Measurements from ENCODE around the gene ZNF687.

The ZNF687 gene

DNA sequence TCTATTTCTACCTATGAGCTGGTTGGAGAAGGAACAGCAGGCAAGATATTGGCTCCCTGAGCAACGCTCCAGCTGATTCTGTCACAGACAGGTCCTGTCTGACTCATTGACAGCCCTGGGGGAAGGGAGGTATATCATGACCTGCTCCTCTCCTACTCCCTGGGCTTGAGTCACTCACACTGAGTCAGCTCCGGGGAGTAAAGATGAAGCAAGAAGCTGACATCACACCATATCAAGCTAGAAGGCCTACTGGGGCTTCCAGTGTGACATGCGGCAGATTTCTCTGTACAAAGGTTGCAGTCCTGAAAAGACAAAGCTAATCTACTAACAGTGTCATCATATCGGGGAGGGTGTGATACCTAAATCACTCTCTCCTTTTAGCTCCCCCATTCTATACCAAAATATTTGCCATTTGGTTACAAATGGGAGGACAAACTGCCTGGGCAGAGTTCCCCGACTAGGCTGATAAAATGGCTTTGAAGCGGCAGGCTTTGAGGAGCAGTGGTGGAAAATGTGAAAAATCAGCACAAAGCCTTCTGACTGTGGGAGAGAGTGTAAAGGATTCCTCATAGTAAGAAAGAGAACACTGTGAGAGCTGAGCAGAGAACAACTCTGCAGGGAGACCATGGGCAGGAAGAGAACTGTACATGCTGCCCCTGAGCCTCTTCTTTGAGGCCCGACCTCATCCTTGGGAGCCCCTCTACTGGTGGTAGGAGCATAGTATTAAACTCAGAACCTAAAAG lies 29.7 kb downstream of the ZNF687 start:
- FAIRE-seq (no peak), DNase-seq (ENCODE audit: low spot score) (peak; percentile 96)

DNA sequence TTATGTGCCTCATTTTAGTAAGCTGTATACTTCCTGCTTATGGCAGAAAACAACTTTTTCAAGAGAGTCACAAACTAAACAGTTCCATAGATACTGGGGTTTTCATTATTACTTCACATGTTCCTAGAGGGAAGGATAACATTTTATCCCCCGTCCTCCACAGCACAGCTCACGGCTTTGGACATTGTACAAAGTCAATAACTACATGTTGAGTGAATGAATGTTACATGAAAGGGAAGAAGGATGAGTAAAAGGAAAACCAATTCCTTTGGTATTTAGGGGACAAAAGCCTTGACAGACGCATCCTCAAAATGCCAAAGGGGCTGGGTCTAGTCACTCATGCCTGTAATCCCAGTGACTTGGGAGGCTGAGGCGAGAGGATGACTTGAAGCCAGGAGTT lies 30.3 kb downstream of the ZNF687 start:
- FAIRE-seq (no peak), DNase-seq (ENCODE audit: low spot score) (no peak)

DNA sequence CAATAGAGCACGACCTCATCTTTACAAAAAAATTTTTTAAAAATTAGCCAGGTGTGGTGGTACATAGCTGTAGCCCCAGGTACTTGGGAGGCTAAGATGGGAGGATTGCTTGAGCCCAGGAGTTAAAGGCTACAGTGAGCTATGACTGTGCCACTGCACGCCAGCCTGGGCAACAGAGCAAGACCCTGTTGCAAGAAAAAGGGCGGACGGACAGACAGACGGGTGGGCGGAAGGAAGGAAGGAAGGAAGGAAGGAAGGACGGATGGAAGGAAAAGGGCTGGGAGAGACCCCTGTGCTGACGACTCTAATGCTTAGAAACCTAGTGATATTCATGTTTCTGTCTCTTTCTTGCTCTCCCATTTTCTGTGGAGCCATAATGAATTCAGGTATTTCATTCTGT lies 30.7 kb downstream of the ZNF687 start:
- FAIRE-seq, result no peak

DNA sequence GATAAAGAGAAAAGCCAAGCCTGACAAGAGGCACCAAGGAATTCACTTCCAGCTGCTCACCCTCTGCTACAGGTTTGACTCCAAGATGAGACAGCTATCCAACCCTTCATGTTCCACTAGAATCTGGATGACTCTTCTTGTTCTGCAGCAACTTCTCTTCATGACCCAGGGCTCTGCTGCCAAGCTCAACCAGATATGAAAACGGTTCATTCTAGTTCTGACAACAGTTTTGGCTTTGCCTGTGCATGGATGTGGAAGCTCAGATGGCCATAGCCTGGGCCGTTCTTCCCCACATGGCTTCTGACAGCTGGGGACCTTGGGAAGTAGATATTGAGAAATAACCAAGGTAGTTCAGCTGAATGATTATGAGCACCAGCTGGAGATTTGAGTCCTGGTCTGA lies 31.4 kb downstream of the ZNF687 start:
- DNase-seq (ENCODE audit: low spot score) (no peak), FAIRE-seq (no peak)

More for the DNA sequence above, 30.7 kb downstream of the ZNF687 start:
- DNase-seq (ENCODE audit: low spot score), result no peak

DNA sequence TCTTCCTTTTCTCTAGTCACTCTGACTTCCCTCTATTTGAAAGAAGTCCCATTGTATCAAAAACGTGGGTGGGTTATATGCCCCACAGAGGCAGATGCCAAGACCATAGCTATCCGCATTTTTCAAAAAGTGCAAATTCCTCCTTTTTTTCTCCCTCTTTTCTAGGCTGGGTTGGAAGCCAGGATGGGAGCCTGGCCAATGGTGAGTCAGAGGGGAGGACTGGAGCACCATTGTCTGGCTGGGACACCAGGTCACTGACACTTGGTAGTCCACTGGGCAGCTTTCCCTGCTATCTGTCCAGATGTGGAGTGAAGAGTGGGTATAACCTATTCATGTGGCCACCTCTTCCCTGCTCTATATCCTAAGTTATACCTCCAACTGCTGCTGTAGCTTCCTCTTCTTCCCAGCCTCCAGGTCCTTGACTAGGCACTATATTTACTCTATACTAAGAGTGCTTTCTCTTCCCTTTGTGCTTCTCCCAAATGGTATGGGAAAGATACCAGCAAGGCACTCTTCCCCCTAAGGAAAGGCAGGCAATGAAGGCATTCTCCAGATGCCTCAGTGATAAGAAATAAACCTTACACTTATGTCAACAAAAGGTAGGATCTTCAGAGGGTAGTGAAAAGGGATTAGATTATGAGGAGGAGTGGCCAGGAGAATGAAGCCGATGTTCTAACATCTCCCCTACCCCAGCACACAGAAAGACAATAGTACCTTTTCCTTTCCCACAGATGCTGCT lies 32.2 kb downstream of the ZNF687 start:
- DNase-seq (ENCODE audit: low spot score), result peak; percentile 72
- no peak for FAIRE-seq

DNA sequence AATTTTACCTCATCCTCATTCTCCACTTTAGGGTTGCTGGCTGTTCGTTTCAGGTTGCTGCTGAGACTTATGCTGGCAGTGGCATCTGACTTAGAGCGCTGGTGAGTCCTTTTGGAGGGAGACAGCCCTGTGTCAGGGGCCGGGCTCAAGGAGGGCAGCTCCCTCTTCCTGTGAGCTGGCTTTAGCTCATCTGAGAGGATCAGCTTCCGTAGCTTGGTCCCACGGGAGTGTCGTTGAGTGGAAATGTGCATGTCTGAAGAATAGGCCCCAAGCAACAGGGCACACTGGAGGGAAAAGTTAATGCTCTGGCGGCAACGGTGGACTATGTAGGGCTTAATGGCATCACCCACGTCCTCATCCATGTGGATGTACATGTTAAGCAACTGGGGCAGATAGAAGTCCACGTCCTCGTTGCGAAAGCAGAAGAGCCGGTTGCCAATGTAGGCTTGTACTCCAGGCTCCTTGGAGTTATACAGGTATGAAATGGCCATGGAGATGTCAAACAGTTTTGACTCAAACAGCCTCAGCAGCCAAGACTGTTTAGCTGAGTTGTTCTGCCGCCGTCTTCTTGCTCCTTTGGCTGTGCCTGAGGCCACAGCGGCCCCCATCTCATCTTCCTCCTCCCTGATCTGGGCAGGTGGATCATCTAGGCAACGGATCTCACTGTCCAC lies 33.6 kb downstream of the ZNF687 start:
- FAIRE-seq, result no peak
- no peak for DNase-seq (ENCODE audit: low spot score)

DNA sequence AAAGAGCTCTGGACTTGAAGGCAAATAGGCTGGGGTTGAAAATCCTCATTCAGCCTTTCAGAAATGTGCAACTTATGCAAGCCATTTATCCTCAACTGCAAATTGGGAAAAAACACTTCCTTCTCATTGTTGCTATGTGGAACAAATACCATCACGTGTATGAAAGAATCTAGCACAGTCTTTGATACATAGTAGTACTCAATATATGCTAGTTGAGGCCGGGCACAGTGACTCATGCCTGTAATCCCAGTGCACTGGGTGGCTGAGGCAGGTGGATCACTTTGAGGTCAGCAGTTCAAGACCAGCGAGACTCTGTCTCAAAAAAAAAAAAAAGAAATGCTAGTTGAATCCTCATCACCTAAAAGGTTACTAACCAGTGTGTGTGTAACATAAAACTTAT lies 36.9 kb downstream of the ZNF687 start:
- DNase-seq (ENCODE audit: low spot score) (no peak), FAIRE-seq (no peak)

DNA sequence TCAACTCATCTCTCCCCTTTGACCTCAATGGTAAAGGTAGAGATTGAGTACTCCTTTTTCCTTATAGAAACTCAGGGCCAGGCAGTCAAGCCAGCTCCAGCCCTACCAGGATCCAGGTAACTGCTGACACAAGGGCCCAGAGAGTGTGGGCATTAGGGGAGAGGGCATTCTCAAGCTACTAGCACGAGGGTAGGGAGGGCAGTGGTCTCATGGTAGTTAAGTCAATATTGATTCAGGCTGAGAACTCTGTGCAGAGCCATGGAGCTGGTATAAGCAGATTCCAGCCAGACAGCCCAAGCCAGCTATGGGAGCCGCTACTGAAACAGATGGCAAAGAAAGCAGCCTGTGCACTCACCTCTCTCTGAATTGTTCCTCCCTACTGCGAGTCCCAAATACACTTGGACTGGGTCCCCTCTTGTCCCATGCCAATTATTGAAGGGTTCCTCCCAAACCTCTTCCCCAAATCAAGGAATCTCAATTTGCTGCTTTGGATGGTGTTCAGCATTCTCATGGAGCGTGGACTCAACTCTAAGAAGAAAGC lies 42.4 kb downstream of the ZNF687 start:
- DNase-seq (ENCODE audit: low spot score) (no peak), FAIRE-seq (no peak)

DNA sequence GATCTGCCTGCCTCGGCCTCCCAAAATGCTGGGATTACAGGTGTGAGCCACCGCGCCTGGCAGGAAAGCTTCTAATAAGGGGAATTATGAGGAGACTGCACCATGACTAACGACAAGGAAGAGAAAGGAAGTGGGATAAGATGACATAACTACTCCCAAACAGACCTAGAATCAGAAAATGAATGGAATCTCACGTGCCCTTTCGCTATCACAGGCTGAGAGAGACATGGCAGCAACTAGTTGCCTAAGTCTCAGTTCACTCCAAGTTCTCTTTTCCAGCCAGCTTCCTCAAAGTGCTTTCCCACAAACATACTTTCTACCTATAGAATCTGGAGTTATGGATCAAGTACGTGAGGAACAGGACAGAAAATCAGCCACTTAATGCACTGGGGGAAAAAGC lies 43.1 kb downstream of the ZNF687 start:
- FAIRE-seq (no peak), DNase-seq (ENCODE audit: low spot score) (no peak)

DNA sequence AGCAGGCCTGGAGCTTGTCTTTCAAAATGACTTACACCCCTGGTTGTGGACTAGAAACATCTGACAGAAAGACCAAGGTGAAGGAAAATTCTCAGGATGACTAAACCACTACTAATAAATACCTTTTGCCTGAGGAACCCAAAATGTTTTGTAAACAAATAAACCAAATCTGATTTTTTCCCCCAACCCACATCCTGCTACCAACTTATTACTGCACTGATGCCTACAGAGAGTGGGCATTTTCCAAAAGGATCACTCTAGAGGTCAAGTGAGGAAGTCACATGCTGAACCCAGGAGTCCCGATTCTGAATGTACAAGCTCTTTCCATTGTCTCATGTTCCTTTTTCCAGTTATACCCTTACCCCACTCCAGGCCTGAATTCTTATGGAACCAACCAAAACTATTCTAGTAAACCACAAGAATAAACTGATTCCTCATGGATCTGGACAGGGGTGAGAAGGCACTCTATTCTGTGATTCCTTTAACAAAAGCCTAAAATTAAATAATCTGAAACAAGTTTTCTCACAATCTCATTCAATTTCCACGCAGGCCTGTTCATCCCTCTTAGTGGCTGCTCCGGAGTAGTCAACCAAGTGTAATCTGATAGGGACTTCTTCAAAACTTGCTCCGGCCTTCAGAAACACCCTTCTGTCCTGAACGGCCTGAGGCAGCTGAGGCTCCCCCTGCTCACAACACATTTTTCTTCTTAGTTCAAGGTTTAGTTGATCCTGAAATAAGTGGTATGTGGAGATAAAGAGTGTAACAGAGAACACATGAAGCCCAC lies 43.7 kb downstream of the ZNF687 start:
- no peak for FAIRE-seq
- no peak for DNase-seq (ENCODE audit: low spot score)

DNA sequence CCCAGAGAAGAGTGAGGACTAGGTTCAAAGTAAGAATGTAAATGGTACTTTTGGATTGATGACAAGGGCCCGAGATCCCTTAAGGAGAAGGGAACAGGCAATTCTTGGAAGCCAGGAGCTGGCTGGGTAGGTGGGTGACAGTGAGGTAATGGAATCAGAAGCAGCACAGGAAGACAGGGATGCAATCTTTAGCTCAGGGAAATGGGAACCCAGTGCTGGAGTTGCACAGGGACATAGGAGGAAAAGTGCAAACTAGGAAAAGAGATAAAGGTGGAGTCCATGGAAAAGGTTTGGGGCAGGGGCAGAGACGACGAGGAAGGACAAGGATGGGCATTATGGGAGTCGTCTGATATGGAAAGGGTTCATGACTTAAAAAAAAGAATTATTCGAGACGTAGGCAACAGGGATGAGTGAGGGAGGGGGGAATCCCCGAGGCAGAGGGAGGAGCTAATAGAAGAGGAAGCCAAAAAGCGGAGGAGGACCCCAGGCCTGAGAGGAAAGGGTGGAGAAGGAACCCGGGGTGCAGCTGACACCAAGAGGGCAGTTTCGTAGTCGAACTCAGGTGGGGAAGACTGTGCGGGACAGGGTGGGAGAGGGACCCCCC lies 44.6 kb downstream of the ZNF687 start:
- no peak for FAIRE-seq
- peak; percentile 42 for DNase-seq (ENCODE audit: low spot score)

DNA sequence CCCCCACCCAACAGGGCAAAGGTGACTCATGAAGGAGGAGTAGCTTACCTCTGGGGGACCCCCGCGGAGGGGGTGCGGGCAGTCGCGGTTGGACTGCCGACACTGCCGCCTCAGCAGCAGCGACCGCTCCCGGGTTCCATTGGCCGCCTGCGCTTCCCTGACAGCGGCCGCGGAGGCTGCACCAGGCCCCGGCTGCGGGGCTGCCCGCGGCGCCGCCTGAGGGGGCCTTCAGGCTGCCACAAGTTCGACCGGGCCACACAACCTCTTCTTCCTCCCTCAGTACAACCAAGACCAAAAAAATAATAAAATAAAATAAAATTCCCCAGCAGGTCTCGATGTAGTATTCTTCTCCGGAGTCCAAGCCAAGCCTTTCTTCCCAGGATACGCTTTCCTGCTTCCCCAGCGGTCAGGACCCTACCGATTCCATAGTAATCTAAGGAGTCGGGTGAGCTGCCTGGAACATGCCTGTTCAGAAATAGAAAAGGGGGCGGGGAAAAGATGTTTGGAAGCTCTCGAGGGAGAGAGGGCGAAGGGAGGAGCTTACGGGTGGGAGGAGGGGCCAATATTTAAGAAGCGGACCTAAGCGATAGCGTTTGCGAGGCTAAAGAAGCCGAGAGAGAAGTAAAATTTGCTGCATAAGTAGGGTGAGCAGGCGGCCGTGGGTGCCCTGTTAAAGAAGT lies 45.3 kb downstream of the ZNF687 start, which contains the start of gene PI4KB:
Gene PI4KB, minus strand, starts transcription at position 194 of the 680 bp plus-strand sequence. CDS start 10,935 bp downstream, outside the sequence.
- peak; percentile 96 for DNase-seq (ENCODE audit: low spot score)
- FAIRE-seq, result no peak

DNA sequence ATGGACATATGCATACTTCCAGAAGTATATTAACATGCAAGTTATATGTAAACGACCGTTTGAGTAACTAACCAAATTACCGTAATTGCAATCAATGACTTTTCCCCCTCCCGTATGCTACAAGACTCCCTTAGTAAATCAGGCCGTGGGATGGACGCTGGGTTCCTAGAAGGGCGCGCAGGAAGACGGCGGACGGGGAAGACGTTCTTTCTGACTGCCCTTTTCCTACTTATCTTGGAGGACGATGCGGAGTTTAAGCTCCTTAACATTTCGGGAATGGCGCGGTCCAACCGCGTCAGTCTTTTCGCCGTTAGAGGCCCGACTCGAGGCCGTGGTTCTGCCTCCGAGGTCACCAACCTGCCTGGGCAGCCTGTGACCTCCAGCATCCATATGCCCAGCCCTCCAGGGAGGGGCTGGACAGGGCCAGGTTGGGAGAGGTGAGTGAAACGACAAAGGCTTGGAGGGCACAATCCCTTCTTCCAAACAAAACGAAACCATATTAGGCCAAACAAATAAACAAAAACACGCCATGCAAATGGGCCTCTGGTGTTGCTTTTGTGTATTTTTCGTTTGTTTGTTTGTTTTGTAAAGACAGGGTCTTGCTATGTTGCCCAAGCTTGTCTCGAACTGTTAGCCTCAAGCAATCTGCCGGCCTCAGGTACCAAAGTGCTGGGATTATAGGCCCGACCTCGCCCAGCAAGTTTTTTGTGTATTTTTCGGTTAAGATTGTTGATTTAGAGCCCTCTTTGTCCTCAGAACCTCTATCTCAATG lies 46.0 kb downstream of the ZNF687 start:
- FAIRE-seq, result no peak
- DNase-seq (ENCODE audit: low spot score), result peak; percentile 23

DNA sequence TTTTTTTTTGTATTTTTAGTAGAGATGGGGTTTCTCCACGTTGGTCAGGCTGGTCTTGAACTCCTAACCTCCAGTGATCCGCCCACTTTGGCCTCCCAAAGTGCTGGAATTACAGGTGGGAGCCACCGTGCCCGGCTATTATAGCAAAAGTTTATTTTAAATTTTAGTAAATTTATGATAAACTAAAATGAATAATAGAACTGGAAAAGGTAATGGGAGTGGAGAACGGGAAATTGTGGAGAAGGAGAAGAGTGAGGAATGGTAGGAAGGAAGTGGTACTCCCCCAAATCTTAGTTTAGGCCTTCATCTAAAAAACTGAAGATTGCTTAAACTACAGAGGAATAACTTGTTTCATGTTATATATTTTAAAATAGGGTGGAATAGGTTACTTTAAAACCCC lies 52.7 kb downstream of the ZNF687 start:
- FAIRE-seq, result no peak
- no peak for DNase-seq (ENCODE audit: low spot score)

DNA sequence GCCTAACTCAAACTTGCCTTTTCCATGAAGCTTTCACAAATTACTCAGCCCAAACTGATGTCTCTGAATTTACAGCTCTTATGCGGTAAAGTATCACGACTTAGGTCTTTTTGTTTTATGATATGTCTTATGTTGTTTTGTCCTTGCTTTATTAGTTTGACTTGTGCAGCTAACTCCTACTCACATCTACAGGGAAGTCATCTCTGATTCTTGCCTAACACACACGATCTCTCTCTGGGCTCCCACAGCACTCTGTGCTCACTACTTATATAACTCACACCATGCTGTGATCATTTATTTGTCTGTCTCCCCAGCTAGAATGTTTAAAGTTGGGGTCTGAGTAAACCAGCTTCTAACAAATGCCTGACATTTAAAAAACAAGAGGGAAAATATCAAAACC lies 54.5 kb downstream of the ZNF687 start:
- FAIRE-seq (no peak), DNase-seq (ENCODE audit: low spot score) (no peak)

DNA sequence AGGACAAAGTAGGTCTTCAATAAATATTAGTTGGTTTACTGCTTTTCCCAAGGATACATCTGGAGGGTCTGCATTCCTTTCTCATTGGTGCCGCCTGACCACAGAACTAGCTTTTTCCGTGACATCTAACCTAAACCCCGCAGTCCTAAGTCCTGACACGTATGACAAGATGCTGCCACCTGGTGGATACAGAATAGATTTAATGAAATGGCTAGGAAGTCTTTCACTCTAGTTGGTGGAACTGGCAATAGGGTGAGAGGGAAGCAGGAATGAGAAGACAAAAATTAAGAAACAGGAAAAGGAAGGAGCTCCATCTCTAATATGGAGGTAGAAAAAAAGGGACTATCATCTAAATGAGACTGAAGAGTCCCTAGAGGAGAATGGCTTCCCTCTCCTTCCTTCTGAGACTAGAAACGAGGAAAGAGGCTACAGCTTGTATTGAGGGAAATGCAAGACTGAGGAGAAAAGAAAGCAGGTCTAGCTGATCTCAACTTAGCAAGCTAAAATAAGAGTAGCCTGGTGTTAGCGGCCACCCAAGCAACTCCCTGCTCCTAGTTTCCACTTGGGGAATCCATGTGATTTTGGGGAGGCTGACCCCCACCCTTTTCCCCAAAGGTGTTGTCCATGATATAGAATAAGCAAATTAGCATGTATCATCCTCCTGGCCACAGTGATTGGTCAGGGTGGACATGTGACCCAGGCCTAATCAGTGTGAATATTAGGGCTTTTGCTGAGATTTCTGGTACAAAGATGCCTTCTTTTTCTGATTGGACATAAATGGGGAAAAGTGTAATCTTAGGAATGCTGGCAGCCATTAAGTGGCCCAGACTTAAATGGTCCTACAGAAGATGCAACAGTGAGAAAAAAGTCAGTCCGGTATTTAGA lies 59.0 kb downstream of the ZNF687 start:
- FAIRE-seq (peak; percentile 42), DNase-seq (ENCODE audit: low spot score) (peak; percentile 64)
